BE2C (cell line): ENCODE results near the gene GNB1L.

Experiments
- DNase-seq: peaks from one replicate; pipeline ENCODE4 v3.0.0-alpha.2; 2020
- H3K27me3 ChIP-seq: fragments of 250-450 bp; sonication (Bioruptor Pico); 2 replicates; pipeline ENCODE4 v1.5.1; 2020; ENCODE audit warnings: mild to moderate bottlenecking
- H3K36me3 ChIP-seq: fragments of 250-450 bp; sonication (Bioruptor Pico); 2 replicates; pipeline ENCODE4 v1.5.1; 2020; ENCODE audit warnings: mild to moderate bottlenecking
- H3K4me1 ChIP-seq: fragments of 250-450 bp; sonication (Bioruptor Pico); 2 replicates; pipeline ENCODE4 v1.5.1; 2020
- H3K4me3 ChIP-seq: 2 replicates; pipeline ENCODE4 v1.5.1; 2011; ENCODE audit warnings: low read depth, low read length
- H3K9me3 ChIP-seq: fragments of 250-450 bp; sonication (Bioruptor Pico); 2 replicates; pipeline ENCODE4 v1.5.1; 2020
- TF ChIP-seq, protein P1 (sequence below): IDR thresholded peaks from 2 replicates; pipeline ENCODE4 v1.5.1; 2012; ENCODE audit warnings: mild to moderate bottlenecking, low read depth, low read length

The GNB1L gene

DNA sequence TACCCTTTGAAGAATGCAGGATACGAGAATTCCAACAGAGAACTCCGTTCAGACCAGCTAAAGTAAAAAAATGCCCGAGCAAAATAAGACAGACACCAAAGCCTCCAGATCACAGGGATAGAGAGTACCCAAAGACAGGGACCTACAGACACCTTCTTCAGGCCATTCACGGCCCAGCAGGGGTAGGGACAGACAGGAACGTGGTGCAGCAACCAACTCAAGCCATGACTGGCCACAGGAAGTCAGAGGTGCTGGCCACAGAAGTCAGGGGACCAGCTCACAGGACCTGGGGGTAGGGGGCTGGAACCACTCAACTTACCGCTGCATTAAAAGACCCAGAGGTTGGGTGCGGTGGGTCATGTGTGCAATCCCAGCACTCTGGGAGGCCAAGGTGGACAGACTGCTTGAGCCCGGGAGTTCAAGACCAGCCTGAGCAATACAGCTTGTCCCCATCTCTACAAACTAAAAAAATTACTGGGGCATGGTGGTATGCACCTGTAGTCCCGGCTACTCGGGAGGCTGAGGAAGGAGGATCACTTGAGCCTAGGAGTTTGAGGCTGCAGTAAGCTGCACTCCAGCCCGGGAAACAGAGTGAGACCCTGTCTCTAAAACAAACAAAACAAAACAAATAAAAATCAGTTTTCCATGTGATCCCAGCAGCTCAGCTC is 47.0 kb upstream of the GNB1L start:
- Histone ChIP-seq H3K4me1 (peaks cover 32% of the 10 kb centered on the region), H3K9me3 (no peaks in the 10 kb centered on the region), H3K36me3 (peaks cover 5% of the 10 kb centered on the region; the same call in 1 of the 2 replicates), H3K4me3 (no peak overlapping the region), H3K27me3 (no peaks in the 10 kb centered on the region)
- DNase-seq, result no peak
- TF ChIP-seq, protein P1, sequence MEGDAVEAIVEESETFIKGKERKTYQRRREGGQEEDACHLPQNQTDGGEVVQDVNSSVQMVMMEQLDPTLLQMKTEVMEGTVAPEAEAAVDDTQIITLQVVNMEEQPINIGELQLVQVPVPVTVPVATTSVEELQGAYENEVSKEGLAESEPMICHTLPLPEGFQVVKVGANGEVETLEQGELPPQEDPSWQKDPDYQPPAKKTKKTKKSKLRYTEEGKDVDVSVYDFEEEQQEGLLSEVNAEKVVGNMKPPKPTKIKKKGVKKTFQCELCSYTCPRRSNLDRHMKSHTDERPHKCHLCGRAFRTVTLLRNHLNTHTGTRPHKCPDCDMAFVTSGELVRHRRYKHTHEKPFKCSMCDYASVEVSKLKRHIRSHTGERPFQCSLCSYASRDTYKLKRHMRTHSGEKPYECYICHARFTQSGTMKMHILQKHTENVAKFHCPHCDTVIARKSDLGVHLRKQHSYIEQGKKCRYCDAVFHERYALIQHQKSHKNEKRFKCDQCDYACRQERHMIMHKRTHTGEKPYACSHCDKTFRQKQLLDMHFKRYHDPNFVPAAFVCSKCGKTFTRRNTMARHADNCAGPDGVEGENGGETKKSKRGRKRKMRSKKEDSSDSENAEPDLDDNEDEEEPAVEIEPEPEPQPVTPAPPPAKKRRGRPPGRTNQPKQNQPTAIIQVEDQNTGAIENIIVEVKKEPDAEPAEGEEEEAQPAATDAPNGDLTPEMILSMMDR, result no peak

DNA sequence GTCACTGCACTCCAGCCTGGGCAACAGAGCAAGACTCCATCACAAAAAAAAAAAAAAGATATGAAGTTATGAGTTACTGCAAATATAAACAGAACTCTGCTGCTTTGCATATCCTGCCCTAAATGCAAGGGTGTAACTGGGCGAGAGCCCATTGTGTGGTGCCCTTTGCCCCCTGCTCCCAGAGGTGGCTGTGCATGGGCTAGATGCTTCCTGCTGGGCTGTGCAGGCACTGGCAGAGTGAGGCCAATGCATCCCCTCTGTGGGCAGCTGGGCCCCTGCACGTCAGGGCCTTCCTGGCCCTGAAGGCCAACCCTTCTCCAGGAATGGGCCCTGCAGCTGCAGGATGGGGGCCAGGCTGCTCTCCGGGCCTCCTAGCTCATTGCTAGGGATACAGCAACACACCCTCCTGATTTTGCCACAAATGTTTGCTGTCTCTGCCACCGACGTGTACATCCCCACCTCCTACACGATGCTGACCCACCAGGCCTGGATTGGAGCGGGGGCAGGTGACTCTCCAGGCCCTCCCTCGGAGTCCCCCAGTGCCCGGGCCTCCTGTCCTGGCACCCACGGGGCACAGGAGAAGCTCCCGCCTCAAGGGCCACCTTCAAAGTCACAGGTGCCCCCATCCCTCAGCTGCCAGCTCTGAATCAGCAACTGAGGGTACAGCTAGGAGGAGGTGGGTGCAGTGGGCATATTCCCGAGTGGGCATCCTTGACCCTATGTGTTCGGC is 46.2 kb upstream of the GNB1L start:
- TF ChIP-seq, protein P1, result no peak
- Histone ChIP-seq H3K27me3 (no peaks in the 10 kb centered on the region), H3K4me3 (no peak overlapping the region), H3K9me3 (no peaks in the 10 kb centered on the region), H3K36me3 (peaks cover 5% of the 10 kb centered on the region; the same call in 1 of the 2 replicates), H3K4me1 (peaks cover 28% of the 10 kb centered on the region)
- no peak for DNase-seq

DNA sequence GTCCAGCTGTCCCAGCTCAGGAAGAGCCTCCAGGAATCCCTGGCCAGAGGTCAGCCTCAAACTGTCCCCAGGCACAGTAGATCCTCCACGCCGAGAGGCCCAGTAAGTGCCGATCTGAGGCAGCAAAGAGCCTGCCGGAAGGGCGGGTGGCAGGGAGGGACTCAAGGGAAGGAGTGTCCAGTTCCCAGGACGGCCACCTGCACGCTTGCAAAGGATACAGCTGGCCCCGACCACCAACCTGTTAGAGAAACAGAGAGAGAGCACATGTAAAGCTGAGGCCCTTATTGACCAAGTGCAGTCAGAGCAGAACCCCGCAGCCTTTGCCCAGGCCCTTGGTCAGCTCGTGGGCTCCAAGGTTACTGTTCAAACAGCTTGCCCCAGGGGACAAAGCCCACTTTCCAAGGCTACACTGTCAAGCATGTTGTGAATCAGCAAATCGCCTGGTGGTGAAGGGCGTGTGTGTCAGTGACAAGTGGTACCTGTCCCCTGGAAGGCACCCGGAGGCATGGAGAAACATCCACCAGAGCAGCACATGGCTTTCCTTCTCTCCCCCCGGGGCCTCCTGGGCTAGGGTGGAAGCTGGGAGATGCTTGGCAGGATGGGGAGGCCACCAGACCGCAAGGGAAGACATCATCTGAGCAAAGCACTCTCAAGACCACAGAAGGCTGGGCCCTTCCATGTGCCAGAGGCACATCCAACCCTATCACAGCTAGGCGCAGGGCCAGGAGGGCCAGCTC is 44.3 kb upstream of the GNB1L start:
- Histone ChIP-seq H3K4me1 (peaks cover 21% of the 10 kb centered on the region), H3K4me3 (no peak overlapping the region), H3K27me3 (no peaks in the 10 kb centered on the region), H3K36me3 (peaks cover 5% of the 10 kb centered on the region; the same call in 1 of the 2 replicates), H3K9me3 (no peaks in the 10 kb centered on the region)
- TF ChIP-seq, protein P1, result no peak
- DNase-seq, result no peak

DNA sequence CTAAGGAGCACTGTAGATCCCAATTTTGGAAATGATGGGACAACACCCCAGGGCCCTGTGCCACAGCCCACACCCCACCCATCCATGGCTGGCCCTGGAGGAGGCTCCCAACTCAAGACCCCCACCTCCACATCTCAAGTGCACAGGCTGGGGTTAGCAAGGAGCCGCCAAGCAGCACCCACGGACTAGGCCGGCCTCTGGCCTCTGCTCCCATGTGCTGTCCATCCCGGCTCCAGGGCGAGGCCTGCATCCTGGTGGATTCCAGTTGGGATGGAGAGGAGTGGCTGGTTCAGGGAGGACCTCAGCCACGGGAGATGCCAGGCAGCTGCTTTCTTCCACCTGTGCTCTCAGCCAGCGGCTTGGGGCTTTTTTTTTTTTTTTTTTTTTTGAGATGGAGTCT is 43.5 kb upstream of the GNB1L start:
- TF ChIP-seq, protein P1, result no peak
- no peak for DNase-seq
- H3K4me1 ChIP-seq, result peaks cover 17% of the 10 kb centered on the region
- peaks cover 5% of the 10 kb centered on the region; the same call in 1 of the 2 replicates for H3K36me3 ChIP-seq
- H3K4me3 ChIP-seq, result no peak overlapping the region
- no peaks in the 10 kb centered on the region for H3K27me3 ChIP-seq
- H3K9me3 ChIP-seq, result no peaks in the 10 kb centered on the region

DNA sequence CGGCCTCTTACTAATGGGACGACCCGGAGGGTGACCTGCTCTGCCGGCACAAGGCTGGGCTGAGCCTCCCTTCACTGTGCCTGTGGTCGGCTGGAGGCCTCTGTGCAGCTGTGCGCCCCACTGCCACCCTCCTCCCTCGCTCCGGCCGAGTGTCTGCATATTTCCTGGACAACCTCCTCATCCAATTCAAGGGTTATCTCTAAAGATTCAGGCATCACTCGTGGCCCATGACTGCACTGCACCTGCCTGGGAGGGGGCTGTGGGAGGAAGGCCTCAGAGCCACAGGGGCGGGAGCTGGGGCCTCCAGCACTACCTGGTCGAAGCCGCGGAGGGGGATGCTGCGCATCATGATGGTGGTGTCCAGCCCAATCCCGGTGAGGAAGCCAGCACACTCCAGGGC is 43.1 kb upstream of the GNB1L start:
- TF ChIP-seq, protein P1, result no peak
- Histone ChIP-seq H3K4me3 (no peak overlapping the region), H3K27me3 (no peaks in the 10 kb centered on the region), H3K4me1 (peaks cover 17% of the 10 kb centered on the region), H3K9me3 (no peaks in the 10 kb centered on the region), H3K36me3 (peaks cover 5% of the 10 kb centered on the region; the same call in 1 of the 2 replicates)
- no peak for DNase-seq
